ENCODE measurements around the gene SEC22A.
"Not testable (repeated sequence)": the region's sequence is repeated elsewhere in the genome, so short reads cannot be mapped to it uniquely, and the experiment has no call there.

SEC22A gene

GRCh38 chr3:123186695-123187094, 15.0 kb upstream of the SEC22A start:
- DNase-seq: no peak

DNA sequence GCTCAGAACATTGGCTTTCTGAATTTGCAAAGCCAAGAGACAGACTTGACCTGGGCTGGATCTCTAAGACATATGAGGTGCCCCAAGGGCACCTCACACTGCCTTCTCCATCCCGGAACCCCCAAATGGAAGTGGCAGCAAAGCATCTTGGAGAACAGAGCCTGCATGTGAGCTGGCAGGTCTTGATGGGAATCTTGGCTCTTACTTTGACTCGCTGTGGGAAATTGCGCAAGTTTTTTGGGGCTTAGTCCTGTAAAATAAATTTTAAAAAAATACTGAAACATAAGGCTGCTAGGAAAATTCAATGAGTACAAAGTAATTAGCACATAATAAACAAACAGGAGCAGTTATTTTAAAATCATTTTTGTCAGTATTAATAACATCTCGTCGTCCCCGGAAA, 13.7 kb upstream of the SEC22A start:
- no peak for DNase-seq

- DNase-seq: no peak
Measured at GRCh38 chr3:123193448-123194101, 8.2 kb upstream of the SEC22A start.

GRCh38 chr3:123194552-123194951, 7.2 kb upstream of the SEC22A start:
- DNase-seq: no peak

GRCh38 chr3:123198372-123198771, 3.4 kb upstream of the SEC22A start:
- DNase-seq: no peak

- DNase-seq: no peak
Measured at GRCh38 chr3:123201223-123201556, 553 bp upstream of the SEC22A start.

DNA sequence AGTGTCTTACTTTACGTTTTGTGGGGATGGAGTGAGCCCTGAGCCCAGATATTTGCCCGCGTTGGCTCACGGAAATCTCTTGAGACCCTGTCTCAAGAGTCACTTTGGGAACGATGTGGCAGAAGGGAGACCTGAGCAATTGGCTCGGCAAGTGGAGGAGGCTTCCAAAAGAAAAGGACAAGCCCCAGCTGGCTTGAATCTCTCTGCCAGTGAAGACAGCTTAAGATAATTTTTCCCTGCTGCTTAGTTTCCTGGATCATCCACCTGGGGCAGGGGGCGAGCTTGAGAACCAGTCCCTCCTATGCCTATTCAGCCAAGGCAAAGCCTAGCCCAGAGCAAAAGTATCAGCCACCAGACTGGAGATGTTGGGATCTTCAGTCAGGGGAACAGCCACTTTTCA, 708 bp downstream of the SEC22A start:
- DNase-seq: no peak

DNA sequence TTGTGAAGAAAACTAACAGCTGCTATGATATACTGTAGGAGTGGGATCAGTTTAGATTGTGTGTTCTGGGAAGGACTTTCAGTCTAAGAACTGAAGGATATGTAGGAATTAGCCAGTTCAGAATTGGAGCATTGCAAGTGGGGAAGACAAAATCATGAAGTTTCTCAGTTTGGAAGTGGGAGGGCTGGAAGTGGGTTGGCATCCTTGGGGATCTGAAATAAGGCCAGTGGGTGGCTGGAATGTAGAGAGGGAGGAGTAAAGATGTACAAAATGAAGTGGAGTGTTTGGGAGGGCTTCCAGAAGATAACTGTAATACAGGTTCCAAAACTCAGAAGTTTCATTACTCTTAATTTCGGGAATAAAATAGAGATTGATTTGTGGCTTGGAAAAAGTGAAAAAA, 17.2 kb downstream of the SEC22A start:
- DNase-seq: no peak

GRCh38 chr3:123221369-123221768, 19.6 kb downstream of the SEC22A start:
- not testable (repeated sequence) for DNase-seq

DNA sequence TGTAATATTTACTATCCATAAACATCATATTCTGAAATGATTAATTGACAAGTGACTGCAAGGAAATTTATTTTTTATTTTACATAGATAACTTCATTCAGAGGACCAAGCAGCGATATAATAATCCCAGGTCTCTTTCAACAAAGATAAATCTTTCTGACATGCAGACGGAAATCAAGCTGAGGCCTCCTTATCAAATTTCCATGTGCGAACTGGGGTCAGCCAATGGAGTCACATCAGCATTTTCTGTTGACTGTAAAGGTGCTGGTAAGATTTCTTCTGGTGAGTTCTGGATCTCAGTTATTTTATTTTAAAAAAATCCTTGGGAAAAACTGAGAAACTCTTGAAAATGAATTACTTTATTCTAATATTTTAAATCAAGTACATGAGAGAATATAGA, 23.3 kb downstream of the SEC22A start:
- DNase-seq: no peak

DNA sequence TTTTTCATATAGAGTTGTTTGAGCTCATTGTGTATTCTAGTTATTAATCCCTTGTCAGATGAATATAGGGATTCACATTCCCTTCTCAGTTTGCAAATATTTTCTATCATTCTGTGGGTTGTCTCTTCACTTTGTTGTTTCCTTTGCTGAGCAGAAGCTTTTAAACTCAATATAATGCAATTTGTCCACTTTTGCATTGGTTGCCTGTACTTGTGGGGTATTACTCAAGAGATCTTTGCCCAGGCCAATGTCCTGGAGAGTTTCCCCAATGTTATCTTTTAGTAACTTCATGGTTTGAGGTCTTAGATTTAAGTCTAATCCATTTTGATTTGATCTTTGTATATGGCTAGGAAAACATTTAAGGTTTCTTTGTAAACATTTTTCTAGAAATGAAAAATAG, 24.8 kb downstream of the SEC22A start:
- no peak for DNase-seq

DNA sequence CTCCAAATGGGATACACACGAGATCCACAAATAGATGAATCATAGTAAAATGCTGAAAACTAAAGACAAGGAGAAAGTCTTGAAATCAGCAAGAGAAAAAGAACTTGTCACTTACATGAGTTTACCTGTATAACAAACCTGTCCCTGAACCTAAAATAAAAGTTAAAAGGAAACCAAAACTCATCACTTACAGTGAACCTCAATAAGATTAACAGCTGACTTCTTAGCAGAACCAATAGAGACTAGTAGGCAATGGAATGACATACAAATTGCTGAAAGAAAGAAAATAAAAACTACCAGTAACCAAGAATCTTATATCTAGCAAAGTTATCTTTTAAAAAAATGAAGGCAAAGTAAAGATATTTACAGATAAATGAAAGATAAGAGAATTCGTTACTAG, 27.4 kb downstream of the SEC22A start:
- no peak for DNase-seq

GRCh38 chr3:123236902-123237301, 35.2 kb downstream of the SEC22A start:
- no peak for DNase-seq

DNA sequence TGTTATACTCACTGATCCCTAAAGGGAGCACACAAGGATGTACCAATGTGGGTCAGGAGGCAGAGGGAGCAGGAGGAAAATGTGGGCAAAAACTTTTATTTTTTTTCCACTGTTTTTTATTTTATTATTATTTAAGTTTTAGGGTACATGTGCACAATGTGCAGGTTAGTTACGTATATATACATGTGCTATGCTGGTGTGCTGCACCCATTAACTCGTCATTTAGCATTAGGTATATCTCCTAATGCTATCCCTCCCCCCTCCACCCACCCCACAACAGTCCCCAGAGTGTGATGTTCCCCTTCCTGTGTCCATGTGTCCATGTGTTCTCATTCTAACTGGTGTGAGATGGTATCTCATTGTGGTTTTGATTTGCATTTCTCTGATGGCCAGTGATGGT, 37.4 kb downstream of the SEC22A start:
- DNase-seq: not testable (repeated sequence)

GRCh38 chr3:123239756-123240155, 38.0 kb downstream of the SEC22A start:
- DNase-seq: no peak

DNA sequence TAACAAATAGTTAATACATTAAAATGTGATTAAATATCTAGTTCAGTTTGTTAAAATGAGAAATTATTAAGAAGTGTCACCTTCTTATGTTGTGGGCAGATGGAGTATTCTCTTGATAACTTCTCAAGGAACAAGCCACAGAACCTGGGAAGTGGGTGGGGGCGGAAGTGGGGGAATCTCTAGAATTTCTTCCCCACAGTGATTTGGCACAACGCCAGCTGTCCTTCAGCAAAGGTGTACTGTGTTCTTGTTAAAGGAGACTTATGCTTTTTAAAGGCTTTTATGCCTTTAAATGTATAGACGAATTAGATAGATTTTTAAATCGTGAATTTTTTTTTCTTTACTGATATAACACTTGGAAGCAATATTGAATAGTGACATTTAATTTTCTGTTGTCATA, 42.4 kb downstream of the SEC22A start:
- no peak for DNase-seq

DNA sequence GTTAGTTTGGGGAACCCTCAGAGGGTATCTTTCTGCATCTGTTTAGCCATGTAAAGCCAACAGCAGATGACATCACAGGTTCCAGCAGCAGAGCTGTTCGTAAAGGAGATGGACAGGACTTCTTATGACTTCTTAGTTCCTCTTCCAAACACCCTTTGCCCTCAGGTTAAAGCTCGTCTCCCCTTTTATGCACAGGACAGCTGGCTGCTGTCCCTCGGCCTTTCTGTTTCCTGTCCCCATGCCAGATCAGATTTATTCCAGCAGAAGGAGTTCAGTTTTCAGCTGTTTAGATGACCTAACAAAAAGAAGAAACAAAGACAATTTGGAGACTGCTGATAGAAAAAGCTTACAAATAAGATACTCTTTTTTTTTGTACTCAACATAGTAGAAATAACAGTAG, 45.1 kb downstream of the SEC22A start:
- DNase-seq: peak; percentile 32

GRCh38 chr3:123256256-123256655, 54.5 kb downstream of the SEC22A start:
- DNase-seq: no peak

GRCh38 chr3:123258359-123258758, 56.6 kb downstream of the SEC22A start:
- no peak for DNase-seq

GRCh38 chr3:123258811-123259420, 57.2 kb downstream of the SEC22A start:
- DNase-seq: no peak

- DNase-seq: no peak
Measured at GRCh38 chr3:123261666-123262065, 59.9 kb downstream of the SEC22A start.

- DNase-seq: no peak
Measured at GRCh38 chr3:123262226-123262625, 60.5 kb downstream of the SEC22A start.

GRCh38 chr3:123262868-123263267, 61.1 kb downstream of the SEC22A start:
- DNase-seq: no peak

GRCh38 chr3:123263941-123264340, 62.2 kb downstream of the SEC22A start:
- DNase-seq: no peak

GRCh38 chr3:123267821-123268220, 66.1 kb downstream of the SEC22A start:
- no peak for DNase-seq
